ENCODE measurements around the gene SSUH2. TPM values are rescaled to one million over a fixed set of nuclear protein-coding genes. Genes with fewer than 3 reads are reported as not detected.

Gene SSUH2
- total RNA-seq, 1 donor from 2014 or later: 0.52 TPM

DNA sequence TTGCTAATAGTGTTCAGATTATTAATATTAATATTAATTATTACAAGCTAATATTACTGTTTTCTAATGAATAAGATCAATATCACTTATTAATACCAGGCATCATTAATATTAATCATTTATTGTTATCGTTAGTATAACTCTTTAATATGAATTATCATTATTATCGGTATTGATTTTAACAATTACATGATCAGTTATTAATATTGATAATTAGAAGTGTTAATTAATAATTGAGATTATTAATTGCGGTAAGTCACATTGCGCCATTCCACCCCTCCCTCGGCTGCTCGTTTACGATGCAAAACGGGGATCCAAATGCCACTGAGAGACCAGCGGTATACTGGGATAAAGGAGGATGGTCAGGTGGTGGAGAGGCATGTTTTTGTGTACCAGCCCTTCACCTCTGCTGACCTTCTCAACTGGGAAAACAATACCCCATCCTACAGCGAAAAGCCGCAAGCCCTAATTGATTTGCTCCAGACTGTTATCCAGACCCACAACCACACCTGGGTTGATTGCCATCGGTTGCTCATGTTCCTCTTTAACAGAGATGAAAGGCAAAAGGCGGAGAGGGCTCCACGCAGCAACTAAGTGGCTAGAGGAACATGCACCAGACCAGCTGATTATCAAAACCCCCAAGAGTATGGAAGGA lies 28.6 kb upstream of the SSUH2 start:
- no peak overlapping the region for H3K27ac ChIP-seq (ENCODE audit: low read depth, low read length)
- H3K9ac ChIP-seq (ENCODE audit: low read depth in 1 of 3, low read length in 3 of 3): no peak overlapping the region
- H3K4me3 ChIP-seq (ENCODE audit: low read length in 3 of 3): no peak overlapping the region
- H3K36me3 ChIP-seq (ENCODE audit: control insufficient read depth in 3 of 3, insufficient read depth in 3 of 3, low read length in 3 of 3): no peaks in the 10 kb centered on the region
- no peaks in the 10 kb centered on the region for H3K27me3 ChIP-seq (ENCODE audit: control insufficient read depth in 3 of 3, insufficient read depth in 3 of 3, low read length in 3 of 3)
- H3K9me3 ChIP-seq (ENCODE audit: control insufficient read depth in 3 of 3, low read length in 3 of 3): no peaks in the 10 kb centered on the region
- no peaks in the 10 kb centered on the region for H3K4me1 ChIP-seq (ENCODE audit: control insufficient read depth in 3 of 3, insufficient read depth in 3 of 3, low read length in 3 of 3)

DNA sequence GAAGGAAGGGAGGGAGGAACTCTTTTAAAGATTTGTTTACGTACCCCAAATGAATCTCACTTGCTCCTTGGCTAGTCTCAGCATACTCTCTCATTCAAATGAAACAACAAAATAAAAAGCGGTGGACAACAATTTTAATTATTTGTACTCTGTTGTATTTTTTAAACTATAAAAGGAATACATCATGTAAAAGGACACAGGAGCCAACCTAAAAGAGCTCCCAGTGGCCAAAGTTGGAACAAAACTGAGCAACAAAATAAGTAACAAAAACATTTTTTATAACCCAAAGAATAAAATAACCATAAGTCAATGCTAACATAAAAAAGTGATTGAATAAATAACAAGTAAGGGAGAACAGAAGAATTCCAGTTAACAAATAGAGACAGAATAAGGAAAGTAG lies 24.4 kb upstream of the SSUH2 start:
- Histone ChIP-seq H3K9me3 (ENCODE audit: control insufficient read depth in 3 of 3, low read length in 3 of 3) (no peaks in the 10 kb centered on the region), H3K9ac (ENCODE audit: low read depth in 1 of 3, low read length in 3 of 3) (no peak overlapping the region), H3K4me1 (ENCODE audit: control insufficient read depth in 3 of 3, insufficient read depth in 3 of 3, low read length in 3 of 3) (no peaks in the 10 kb centered on the region), H3K27me3 (ENCODE audit: control insufficient read depth in 3 of 3, insufficient read depth in 3 of 3, low read length in 3 of 3) (peaks cover 0 to 2% (median 0%) of the 10 kb centered on the region in 3 donors), H3K27ac (ENCODE audit: low read depth, low read length) (no peak overlapping the region), H3K4me3 (ENCODE audit: low read length in 3 of 3) (no peak overlapping the region), H3K36me3 (ENCODE audit: control insufficient read depth in 3 of 3, insufficient read depth in 3 of 3, low read length in 3 of 3) (no peaks in the 10 kb centered on the region)

GRCh38 chr3:8668216-8668615 lies 23.6 kb upstream of the SSUH2 start:
- H3K4me1 ChIP-seq (ENCODE audit: control insufficient read depth in 3 of 3, insufficient read depth in 3 of 3, low read length in 3 of 3): no peaks in the 10 kb centered on the region
- H3K36me3 ChIP-seq (ENCODE audit: control insufficient read depth in 3 of 3, insufficient read depth in 3 of 3, low read length in 3 of 3): no peaks in the 10 kb centered on the region
- no peak overlapping the region for H3K4me3 ChIP-seq (ENCODE audit: low read length in 3 of 3)
- no peaks in the 10 kb centered on the region for H3K9me3 ChIP-seq (ENCODE audit: control insufficient read depth in 3 of 3, low read length in 3 of 3)
- H3K27me3 ChIP-seq (ENCODE audit: control insufficient read depth in 3 of 3, insufficient read depth in 3 of 3, low read length in 3 of 3): peaks cover 0 to 2% (median 0%) of the 10 kb centered on the region in 3 donors
- no peak overlapping the region for H3K27ac ChIP-seq (ENCODE audit: low read depth, low read length)
- no peak overlapping the region for H3K9ac ChIP-seq (ENCODE audit: low read depth in 1 of 3, low read length in 3 of 3)

GRCh38 chr3:8667463-8668091 lies 23.0 kb upstream of the SSUH2 start:
- Histone ChIP-seq H3K9ac (ENCODE audit: low read depth in 1 of 3, low read length in 3 of 3) (no peak overlapping the region), H3K27ac (ENCODE audit: low read depth, low read length) (no peak overlapping the region), H3K27me3 (ENCODE audit: control insufficient read depth in 3 of 3, insufficient read depth in 3 of 3, low read length in 3 of 3) (peaks cover 0 to 2% (median 0%) of the 10 kb centered on the region in 3 donors), H3K36me3 (ENCODE audit: control insufficient read depth in 3 of 3, insufficient read depth in 3 of 3, low read length in 3 of 3) (no peaks in the 10 kb centered on the region), H3K4me3 (ENCODE audit: low read length in 3 of 3) (no peak overlapping the region), H3K4me1 (ENCODE audit: control insufficient read depth in 3 of 3, insufficient read depth in 3 of 3, low read length in 3 of 3) (no peaks in the 10 kb centered on the region), H3K9me3 (ENCODE audit: control insufficient read depth in 3 of 3, low read length in 3 of 3) (no peaks in the 10 kb centered on the region)

DNA sequence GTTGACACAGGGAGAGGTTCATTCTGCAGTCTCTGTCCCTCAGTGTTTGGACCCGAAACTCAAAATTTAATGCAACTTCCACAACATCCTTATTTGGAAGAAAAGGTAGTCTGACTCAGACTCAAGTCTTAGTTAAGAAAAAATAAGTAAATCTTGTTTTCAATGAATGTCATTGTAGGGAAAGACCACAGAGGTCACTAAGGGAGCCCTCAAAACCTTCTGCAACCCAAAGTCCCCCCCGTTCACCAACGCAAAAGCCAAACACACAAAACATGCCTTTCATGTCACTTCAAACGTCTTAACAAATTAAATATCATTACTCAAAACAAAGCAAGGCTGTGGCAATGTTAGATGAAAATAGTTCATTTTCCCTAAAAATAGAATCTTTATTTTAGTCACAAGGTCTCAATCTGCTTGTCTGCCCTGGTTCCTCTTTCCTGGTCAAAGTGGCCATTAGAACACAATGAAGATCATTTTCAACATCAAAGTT lies 20.9 kb upstream of the SSUH2 start:
- Histone ChIP-seq H3K4me1 (ENCODE audit: control insufficient read depth in 3 of 3, insufficient read depth in 3 of 3, low read length in 3 of 3) (peaks cover 0 to 4% (median 2%) of the 10 kb centered on the region in 3 donors), H3K27me3 (ENCODE audit: control insufficient read depth in 3 of 3, insufficient read depth in 3 of 3, low read length in 3 of 3) (peaks cover 0 to 2% (median 0%) of the 10 kb centered on the region in 3 donors), H3K27ac (ENCODE audit: low read depth, low read length) (no peak overlapping the region), H3K4me3 (ENCODE audit: low read length in 3 of 3) (no peak overlapping the region), H3K9me3 (ENCODE audit: control insufficient read depth in 3 of 3, low read length in 3 of 3) (no peaks in the 10 kb centered on the region), H3K9ac (ENCODE audit: low read depth in 1 of 3, low read length in 3 of 3) (no peak overlapping the region), H3K36me3 (ENCODE audit: control insufficient read depth in 3 of 3, insufficient read depth in 3 of 3, low read length in 3 of 3) (no peaks in the 10 kb centered on the region)

DNA sequence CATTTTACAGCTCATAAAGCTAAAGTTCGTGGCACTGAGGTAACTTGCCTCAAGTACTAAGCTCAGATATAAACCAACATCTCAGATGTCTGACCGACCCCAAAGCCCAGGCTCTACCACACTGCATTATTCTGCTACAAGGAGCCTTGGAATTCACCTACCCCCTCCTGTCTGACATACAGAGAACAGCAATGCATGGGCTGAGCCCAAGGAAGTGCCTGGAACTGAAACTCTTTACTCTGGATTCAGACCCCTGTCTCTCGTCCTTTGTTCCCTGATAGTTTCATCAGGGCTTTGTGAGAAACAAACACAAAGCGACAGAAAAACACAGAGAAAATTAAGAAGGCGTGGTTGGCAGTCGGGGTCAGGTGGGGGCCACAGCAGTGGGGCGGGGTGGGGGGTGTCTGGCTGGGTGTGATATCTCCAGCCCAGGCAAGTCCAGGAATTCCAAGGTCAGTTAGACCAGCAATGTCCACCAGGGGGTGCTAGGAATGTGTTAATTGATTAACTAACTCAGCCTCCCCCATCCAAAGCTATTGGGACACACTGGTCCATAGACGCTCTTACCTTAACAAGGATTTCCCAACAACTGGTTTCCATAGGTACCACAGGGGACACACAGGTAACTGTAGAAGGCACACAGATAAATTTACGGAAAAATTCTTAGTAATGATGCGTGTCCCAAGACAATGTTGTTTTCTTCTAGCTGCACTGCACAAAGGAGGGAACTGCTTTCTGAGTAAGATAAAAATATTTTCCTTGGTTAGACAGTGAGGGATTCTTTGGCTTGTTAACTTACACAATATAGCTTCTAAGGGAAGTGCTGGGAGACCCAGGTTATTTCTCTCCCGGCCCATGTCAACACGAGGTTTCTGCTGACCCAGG lies 18.8 kb upstream of the SSUH2 start:
- no peak overlapping the region for H3K27ac ChIP-seq (ENCODE audit: low read depth, low read length)
- H3K36me3 ChIP-seq (ENCODE audit: control insufficient read depth in 3 of 3, insufficient read depth in 3 of 3, low read length in 3 of 3): no peaks in the 10 kb centered on the region
- H3K27me3 ChIP-seq (ENCODE audit: control insufficient read depth in 3 of 3, insufficient read depth in 3 of 3, low read length in 3 of 3): peaks cover 0 to 2% (median 0%) of the 10 kb centered on the region in 3 donors
- no peak overlapping the region for H3K9ac ChIP-seq (ENCODE audit: low read depth in 1 of 3, low read length in 3 of 3)
- H3K4me1 ChIP-seq (ENCODE audit: control insufficient read depth in 3 of 3, insufficient read depth in 3 of 3, low read length in 3 of 3): peaks cover 5 to 23% (median 15%) of the 10 kb centered on the region in 3 donors
- no peak overlapping the region for H3K4me3 ChIP-seq (ENCODE audit: low read length in 3 of 3)
- no peaks in the 10 kb centered on the region for H3K9me3 ChIP-seq (ENCODE audit: control insufficient read depth in 3 of 3, low read length in 3 of 3)

DNA sequence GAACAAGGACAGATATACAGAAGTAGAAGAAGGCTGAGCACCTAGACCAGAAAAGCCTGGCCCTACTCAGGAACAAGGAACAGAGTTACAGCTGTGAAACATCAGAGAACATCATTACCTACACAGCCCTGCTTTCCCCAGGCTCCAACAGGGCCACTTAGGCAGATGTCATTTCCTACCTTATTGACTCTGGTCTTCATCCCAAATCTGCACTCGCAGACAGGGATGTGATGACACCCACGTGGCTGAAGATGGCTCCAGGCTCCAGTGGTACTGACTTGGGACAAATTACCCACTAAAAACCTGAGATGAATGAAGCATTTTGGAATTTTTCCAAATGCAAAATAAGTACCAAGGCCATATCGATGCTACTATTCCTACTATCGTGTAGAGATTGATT lies 18.0 kb upstream of the SSUH2 start:
- no peaks in the 10 kb centered on the region for H3K36me3 ChIP-seq (ENCODE audit: control insufficient read depth in 3 of 3, insufficient read depth in 3 of 3, low read length in 3 of 3)

DNA sequence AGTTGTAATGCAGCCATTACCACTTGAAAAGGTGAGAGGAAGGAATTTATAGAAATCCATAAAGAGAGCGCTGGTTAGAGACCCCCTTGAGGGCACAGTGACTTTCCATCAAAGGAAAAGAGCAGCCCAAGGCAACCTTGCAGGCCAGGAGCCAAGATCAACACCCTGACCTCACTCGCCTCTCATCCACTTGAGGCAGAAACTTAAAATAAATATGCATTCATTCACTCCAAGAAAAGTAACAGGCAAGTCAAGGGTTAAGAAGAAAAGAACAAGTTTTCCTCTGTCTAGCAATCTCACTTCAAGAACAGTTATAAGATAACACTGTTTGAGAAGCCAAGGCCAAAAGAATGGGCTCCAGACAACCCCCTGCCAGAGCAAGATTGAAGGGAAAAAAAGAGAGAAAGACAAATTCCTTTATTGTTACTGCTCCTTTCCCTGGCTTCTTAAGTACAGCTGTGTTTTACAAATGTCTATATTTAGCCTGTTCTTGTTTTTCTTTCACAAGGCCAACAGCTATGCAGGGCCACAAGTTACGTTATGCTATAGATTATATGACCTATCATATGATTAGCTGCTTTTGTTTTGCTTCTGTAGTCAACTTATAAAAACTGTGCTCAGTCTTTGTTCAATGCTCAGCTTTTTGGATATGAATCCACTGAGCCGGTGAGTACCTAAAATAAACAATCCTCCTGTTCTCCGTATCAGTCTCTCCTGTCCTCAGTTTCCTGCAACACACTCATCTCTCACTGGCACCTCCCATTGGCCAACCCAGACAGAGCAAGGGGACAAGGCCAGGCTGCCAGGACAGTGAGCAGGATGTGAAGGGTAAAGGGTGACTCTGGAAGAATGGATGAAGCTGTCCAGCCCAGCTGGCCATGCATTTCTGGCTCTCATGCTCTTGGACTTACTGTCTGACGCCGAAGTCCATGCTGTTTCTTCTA lies 15.8 kb upstream of the SSUH2 start:
- Histone ChIP-seq H3K9ac (ENCODE audit: low read depth in 1 of 3, low read length in 3 of 3) (no peak overlapping the region), H3K27ac (ENCODE audit: low read depth, low read length) (no peak overlapping the region), H3K36me3 (ENCODE audit: control insufficient read depth in 3 of 3, insufficient read depth in 3 of 3, low read length in 3 of 3) (no peaks in the 10 kb centered on the region), H3K4me1 (ENCODE audit: control insufficient read depth in 3 of 3, insufficient read depth in 3 of 3, low read length in 3 of 3) (peaks cover 5 to 36% (median 25%) of the 10 kb centered on the region in 3 donors), H3K27me3 (ENCODE audit: control insufficient read depth in 3 of 3, insufficient read depth in 3 of 3, low read length in 3 of 3) (peaks cover 0 to 2% (median 0%) of the 10 kb centered on the region in 3 donors), H3K9me3 (ENCODE audit: control insufficient read depth in 3 of 3, low read length in 3 of 3) (no peaks in the 10 kb centered on the region), H3K4me3 (ENCODE audit: low read length in 3 of 3) (no peak overlapping the region)

More for the DNA sequence above, 18.0 kb upstream of the SSUH2 start:
- H3K27ac ChIP-seq (ENCODE audit: low read depth, low read length): no peak overlapping the region
- no peaks in the 10 kb centered on the region for H3K9me3 ChIP-seq (ENCODE audit: control insufficient read depth in 3 of 3, low read length in 3 of 3)
- H3K9ac ChIP-seq (ENCODE audit: low read depth in 1 of 3, low read length in 3 of 3): no peak overlapping the region
- H3K4me3 ChIP-seq (ENCODE audit: low read length in 3 of 3): no peak overlapping the region
- H3K4me1 ChIP-seq (ENCODE audit: control insufficient read depth in 3 of 3, insufficient read depth in 3 of 3, low read length in 3 of 3): peaks cover 5 to 32% (median 23%) of the 10 kb centered on the region in 3 donors
- peaks cover 0 to 2% (median 0%) of the 10 kb centered on the region in 3 donors for H3K27me3 ChIP-seq (ENCODE audit: control insufficient read depth in 3 of 3, insufficient read depth in 3 of 3, low read length in 3 of 3)

DNA sequence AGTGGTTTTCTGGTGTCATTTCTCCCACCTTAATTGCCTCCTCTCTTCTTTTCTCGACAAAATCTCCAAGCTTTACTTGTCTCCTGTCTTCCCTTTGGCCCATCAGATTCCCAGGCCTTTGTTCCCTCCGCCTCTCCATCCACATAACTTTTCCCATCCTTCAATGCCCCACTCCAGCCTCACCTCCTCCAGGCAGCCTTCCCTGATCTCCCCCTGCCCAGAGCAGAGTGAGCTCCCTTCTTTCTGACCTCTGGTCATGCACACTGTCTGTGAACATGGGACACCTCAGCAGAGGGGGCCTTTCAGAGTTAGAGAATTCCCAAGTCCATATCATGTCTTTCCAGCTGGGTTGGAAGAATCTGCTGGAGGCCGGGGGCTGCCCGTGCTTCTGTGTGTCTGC lies 14.6 kb upstream of the SSUH2 start:
- Histone ChIP-seq H3K4me1 (ENCODE audit: control insufficient read depth in 3 of 3, insufficient read depth in 3 of 3, low read length in 3 of 3) (peaks cover 5 to 36% (median 25%) of the 10 kb centered on the region in 3 donors), H3K9me3 (ENCODE audit: control insufficient read depth in 3 of 3, low read length in 3 of 3) (no peaks in the 10 kb centered on the region), H3K27me3 (ENCODE audit: control insufficient read depth in 3 of 3, insufficient read depth in 3 of 3, low read length in 3 of 3) (no peaks in the 10 kb centered on the region), H3K27ac (ENCODE audit: low read depth, low read length) (peak overlapping the region; percentile 84), H3K4me3 (ENCODE audit: low read length in 3 of 3) (no peak overlapping the region), H3K9ac (ENCODE audit: low read depth in 1 of 3, low read length in 3 of 3) (no peak overlapping the region), H3K36me3 (ENCODE audit: control insufficient read depth in 3 of 3, insufficient read depth in 3 of 3, low read length in 3 of 3) (no peaks in the 10 kb centered on the region)
